Stimulated activated naive CD4-positive, alpha-beta T cell treated with Interleukin-2 at 50 U/mL for 16 hours (primary cell): ENCODE results near the gene EMC8.
"Not testable (repeated sequence)": the region's sequence is repeated elsewhere in the genome, so short reads cannot be mapped to it uniquely, and the experiment has no call there.

Experiments used
- DNase-seq: peaks from one replicate; lab custom pipeline; 2025; lab: John Stamatoyannopoulos, UW

The EMC8 gene

DNA sequence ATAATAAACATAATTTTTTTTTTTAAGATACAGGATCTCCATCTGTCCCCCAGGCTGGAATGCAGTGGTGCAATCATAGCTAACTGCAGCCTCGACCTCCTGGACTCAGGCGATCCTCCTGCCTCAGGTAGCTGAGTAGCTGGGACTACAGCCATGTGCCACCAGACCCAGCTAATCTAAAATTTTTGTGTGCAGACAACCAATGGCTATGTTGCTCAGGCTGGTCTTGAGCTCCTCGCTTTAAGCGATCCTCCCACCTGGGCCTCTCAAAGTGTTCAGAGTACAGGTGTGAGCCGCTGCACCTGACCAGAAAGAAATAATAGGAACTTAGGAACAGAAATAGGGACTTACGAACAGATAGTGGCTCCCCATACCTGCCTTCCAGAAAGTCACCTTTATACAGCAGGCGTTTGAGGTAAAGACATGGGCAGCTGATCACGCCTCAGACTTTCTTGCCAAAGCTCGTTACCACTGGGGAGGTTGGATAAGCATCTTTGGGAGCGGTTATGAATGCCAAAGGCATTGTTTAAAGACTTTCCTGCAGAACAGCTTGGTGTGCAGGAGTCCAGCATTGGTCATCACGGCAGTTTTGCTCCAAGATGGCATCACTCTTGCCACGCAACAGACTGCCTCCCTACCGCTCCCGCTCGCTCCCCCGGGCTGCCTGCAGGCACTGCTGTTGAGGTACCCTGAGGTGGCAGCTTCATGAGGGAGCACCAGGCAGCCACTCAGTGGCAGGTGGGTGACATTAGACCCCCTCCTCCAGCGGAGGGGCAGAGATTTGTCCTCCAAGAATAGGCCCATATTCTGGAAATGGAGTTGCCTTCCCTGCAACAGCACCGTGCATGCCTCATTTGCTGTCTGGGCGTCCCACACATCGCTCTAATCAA, 13.7 kb upstream of the EMC8 start:
- no peak for DNase-seq

- no peak for DNase-seq
Measured at GRCh38 chr16:85812031-85812807, 12.9 kb upstream of the EMC8 start.

- no peak for DNase-seq
Measured at GRCh38 chr16:85810742-85811115, 11.4 kb upstream of the EMC8 start.

DNA sequence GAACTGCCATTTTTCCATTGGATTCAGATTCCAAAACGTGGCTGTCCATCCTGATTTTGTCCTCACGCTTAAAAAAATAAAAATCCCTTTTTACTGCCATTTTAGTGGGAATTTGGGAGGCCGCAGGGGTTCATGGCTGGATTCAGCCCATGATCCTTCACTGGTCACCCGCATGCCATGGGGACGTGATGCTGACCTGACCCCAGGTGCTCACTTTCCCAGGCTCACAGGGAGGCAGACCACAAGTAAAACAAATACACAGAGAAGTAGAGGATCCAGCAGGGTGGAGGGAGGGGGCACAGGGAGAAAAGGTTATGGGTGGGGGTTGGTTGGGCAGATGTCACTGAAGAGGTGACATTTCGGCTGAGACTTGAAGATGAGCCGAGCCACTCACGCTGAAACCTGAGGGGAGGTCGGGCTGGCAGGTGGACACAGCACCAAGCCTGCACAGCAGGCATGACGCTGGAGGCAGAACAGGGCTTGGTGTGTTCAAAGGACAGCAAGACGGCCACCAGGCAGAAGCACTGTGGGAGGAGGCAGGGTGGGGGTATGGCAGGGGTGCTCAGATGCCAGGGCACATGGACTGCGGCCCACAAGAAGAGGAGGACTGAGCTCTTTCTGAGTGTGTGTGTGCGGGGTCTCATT, 10.9 kb upstream of the EMC8 start:
- no peak for DNase-seq

DNA sequence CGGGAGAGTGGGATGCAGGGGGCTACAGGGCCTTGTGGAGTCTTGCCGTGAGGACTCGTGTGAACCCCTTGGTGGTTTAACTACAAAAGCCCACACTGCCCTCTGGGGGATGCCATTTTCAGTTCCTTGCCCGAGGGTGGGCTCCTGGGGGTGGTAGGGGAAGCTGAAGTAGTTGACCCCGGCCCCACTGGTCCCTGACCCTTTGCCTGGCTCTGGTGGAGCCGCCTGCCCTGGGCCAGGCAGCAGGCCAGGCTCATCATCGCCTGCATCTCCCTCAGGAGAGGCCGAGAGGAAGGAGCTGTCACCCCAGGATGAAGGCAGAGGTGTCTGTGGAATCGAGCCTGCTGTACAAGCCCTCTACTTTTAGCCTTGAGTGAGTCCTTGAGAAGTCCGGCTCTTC, 10.3 kb upstream of the EMC8 start:
- no peak for DNase-seq

- no peak for DNase-seq
Measured at GRCh38 chr16:85808926-85809325, 9.6 kb upstream of the EMC8 start.

DNA sequence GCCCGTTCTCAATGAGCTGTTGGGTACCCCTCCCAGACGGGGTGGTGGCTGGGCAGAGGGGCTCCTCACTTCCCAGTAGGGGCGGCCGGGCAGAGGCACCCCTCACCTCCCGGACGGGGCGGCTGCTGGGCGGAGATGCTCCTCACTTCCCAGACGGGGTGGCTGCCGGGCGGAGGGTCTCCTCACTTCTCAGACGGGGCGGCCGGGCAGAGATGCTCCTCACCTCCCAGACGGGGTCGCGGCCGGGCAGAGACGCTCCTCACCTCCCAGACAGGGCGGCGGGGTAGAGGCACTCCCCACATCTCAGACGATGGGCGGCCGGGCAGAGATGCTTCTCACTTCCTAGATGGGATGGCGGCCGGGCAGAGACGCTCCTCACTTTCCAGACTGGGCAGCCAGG, 8.8 kb upstream of the EMC8 start:
- DNase-seq: not testable (repeated sequence)

GRCh38 chr16:85807340-85807739, 8.0 kb upstream of the EMC8 start:
- DNase-seq: not testable (repeated sequence)

- no peak for DNase-seq
Measured at GRCh38 chr16:85806539-85806938, 7.2 kb upstream of the EMC8 start.

- no peak for DNase-seq
Measured at GRCh38 chr16:85805442-85806045, 6.2 kb upstream of the EMC8 start.

DNA sequence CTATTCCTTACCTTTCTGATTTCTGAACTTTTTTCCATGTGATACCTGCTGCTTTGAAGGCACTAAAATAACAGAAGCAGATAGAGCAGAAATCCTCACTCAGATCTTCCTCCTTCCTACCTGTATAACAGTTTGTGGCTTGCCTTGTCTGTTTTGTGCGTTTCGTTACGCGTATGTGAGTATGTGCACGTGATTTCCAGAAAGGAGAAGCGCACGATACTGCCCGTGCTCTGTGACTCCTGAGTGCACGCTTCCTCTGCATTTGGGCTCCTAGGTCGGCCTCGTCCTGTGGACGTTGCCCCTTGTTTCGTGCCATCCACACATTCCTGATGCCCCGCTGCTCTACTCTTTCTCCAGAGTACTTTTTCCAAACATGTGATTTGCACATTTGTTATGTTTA, 4.2 kb upstream of the EMC8 start:
- no peak for DNase-seq

DNA sequence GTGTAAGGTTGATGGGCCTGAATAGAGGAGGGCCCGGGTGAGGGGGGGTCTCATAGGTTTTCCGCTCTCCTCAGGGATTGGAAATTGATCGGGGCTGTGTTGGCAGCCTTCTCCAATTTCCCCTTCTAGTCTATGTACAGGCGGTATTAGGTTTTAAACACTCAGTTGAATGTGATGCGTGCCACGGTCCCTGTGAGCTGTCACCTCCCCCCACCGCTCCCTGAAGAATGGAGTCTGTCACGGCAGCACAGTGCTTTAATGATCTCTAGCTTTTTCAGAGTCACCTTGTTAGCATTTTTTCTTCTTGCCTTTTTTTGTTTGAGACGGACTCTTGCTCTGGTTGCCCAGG, 951 bp upstream of the EMC8 start:
- DNase-seq: peak; percentile 60

DNA sequence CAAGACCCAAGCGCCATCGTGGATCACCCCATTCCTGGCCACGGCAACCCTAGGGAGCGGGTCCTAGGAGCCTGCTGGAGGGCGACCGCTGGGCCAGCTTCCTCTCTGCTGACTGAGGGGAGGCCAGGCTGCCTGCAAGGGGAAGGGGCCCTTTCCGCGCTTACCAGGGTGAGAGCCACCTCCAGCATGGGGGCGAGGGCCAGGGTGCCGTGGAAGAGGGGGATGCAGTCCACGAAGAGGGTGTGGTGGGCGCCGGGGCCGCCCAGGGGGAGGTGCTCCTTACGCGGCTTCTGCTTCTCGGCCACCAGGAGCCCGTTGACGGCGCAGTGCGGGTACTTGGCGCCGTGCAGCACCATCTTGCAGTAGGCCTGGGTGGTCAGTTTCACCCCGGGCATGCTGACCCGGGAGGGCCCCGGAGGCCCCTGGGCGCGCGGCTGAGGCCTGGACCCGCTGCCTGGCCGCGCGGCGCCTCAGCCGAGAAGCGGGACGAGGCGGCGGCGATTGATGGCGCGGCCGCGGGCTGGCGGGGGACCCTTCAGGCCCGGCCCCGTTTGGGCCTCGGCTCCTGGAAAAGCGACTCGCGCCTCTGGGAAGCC, 345 bp downstream of the EMC8 start:
- DNase-seq: peak; percentile 31

DNA sequence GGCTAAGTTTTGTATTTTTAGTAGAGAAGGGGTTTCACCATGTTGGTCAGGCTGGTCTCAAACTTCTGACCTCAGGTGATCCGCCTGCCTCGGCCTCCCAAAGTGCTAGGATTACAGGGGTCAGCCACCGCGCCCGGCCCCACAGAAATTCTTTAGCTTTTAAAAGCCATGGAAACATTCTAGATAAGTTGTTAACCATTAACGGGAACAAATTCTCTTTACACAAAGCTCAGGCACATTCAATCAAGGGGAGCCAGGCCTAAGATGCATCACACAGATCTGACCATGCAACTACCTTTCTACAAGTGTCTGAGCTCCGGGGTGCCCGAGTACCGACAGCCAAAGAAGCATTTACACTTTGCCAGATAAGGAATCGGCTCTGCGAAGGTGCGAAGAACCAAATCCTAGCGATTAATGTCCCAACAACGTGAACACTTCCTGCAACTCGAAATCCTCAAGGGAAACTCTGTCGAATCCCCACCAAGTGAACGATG, 1.0 kb downstream of the EMC8 start:
- DNase-seq: no peak

- no peak for DNase-seq
Measured at GRCh38 chr16:85796599-85796998, 2.7 kb downstream of the EMC8 start.

DNA sequence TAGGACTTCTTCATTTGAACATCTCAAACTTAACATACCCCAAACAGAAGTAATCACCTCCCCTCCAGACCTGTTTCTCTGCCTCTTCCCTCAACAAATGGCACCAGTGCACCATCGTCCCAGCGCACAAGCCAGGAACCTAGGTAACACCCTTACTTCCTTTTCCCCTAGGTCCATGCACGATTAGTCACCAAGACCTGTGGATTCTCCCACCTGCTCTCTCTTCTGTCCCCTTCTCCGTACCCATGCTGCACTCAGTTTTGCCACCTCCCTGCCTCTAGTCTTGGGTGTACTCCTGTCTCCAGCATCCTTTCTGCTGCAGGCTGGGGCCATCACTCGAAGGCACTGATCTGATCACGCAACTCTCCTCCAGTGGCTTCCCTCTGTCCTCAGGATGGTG, 3.2 kb downstream of the EMC8 start:
- no peak for DNase-seq

DNA sequence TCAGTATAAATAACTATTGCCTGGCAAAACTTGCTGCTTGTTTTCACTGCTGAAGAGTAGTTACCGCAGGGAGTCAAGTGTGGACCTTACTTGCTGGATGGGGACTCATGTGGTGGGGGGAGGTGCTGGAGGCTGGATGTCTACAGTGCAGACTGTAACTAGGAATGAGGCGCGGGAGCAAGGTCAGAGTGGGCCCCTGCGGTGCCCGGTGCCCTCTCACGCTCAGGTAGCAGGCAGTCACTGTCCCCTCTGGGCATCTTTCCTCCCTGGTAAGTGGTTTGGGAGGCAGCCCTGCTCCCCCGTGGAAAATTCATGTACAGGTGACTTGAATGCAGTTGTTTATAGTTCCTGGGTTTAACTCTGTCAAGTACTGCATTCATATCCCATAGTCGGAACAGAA, 4.6 kb downstream of the EMC8 start:
- DNase-seq: no peak

GRCh38 chr16:85793662-85794298, 5.6 kb downstream of the EMC8 start:
- no peak for DNase-seq

DNA sequence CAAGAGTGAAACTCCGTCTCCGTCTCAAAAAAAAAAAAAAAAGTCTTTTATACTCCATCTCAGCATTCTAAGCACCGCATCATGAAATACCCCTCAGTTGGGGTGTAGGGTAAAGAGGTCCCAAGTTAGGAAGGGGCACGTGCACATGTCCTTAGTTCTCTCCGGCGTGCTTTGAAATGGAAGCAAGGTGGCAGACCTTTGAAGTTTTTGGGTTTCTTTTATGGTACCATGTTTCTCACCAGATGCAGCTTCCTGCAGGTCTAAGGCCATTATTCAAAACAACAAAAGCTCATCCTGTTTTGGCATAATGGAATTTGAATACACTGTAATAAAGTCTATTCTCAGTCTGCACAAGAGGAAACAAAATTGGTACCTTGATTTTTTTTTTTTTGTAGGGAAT, 9.6 kb downstream of the EMC8 start:
- DNase-seq: no peak

- DNase-seq: no peak
Measured at GRCh38 chr16:85788819-85789218, 10.5 kb downstream of the EMC8 start.

GRCh38 chr16:85785927-85786326, 13.4 kb downstream of the EMC8 start:
- no peak for DNase-seq
